Measurements from ENCODE around the gene RAD51D.
"Not testable (repeated sequence)": the region's sequence is repeated elsewhere in the genome, so short reads cannot be mapped to it uniquely, and the experiment has no call there.

Gene RAD51D

DNA sequence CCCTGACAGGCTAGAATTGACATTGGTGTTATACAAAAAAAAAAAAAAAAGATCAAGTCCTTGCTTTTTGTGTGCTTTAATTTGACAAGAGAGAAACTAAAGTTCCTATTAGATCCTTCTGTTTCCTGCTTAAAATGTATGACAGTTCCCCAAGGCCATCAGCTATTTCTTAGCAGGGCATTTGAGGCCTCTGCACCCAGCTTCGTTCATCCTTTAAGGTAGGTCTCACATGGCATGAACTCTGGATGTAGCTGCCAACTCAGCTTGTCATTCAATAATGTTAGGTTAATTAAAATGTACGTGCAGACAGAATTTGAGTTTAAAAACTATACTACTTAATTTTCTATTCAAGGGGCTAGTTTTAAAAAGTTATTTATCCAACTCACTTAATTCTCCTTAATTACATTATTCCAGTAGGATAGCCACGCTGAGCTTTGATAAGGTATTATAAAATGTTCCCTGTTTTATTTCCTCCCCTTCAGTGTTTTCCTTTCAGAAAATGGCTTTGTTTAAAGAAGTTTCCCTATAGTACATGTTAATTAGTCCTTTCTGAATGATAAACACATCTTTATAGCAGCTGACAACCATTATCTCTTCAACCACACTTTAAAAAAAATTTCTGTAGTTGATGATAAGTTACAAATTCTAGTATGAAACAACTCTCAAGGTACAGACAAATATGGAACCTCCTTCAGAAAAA lies 55.0 kb downstream of the RAD51D start:
- DNase-seq = no peak

DNA sequence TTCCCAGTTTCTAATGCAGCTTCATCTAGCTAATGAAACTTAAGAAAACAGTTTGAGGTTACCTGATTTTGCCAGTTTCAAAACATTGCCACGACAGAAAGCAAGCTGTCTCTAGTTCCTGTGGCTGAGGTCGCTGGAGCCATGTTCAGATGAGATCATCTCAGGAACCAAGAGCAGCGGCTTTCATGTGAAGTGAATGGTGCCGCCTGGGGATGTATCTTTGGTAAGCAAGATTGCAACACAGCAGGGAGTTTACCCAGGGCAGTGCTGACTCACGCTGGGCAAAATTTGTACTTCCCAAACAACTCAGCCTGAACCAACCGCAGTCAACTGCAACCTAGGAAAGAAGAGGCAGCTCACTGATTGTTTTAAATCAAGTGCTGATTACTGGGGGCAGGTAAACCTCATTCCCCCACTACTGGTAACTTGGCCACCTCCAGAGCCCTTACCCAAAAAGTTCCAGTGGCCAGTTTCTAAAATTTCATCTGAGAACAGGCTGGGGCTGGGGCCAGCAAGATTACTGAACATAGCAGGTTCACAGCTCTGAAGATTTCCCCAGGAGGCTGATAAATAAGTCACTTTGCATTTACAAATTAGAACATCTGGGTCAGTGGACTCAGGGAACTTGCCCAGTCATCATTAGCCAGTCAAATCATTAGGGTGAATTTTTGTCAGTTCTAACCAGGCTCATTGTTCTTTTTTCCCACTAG lies 56.0 kb downstream of the RAD51D start, which contains the start of gene RFFL:
Gene RFFL, minus strand, starts transcription at position 194 of the 710 bp plus-strand sequence. CDS start 37,154 bp downstream, outside the sequence.
- peak; percentile 62 to 98 (median 79) for DNase-seq

DNA sequence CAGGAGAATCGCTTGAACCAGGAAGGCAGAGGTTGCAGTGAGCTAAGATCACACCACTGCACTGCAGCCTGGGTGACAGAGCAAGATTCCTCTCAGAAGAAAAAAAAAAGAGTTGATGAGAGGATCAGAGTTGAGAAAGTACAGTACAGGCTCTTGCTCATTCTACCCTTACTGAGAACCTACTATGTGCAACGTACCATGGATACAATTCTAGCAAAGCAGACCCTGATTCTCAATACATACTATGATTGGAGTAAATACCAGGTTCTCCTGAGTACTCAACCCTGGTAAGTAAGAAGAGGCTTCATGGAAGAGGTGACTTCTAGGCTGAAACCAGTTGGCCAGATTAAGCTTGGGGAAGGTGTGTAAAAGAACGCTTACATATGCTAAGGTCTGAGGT lies 57.4 kb downstream of the RAD51D start:
- no peak for DNase-seq

DNA sequence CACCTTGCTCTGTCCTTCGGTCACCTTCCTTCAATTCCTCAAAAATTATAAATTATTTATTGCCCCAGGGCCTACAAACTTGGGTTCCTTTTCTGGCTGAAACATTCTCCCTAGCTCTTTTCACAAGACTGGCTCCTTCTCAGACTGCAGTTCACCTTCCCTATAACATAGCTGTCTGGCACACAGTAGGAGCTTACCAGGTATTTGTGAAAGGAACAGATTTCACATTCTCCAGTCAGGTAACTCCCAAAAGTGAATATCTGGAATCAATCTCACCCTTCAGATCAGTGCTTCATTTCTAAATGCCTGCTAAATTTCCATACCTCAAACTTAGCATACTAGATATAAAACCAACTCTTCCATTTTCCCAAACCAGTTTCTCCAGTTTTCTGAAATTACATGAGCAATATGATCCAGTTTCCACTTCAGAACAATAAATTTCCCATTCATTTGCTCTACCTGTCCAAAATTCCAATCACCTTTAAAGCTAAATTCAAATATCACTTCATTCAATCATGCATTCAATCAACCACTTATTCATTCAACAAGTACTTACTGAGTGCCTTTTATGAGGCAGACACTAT lies 62.2 kb downstream of the RAD51D start:
- DNase-seq = no peak

DNA sequence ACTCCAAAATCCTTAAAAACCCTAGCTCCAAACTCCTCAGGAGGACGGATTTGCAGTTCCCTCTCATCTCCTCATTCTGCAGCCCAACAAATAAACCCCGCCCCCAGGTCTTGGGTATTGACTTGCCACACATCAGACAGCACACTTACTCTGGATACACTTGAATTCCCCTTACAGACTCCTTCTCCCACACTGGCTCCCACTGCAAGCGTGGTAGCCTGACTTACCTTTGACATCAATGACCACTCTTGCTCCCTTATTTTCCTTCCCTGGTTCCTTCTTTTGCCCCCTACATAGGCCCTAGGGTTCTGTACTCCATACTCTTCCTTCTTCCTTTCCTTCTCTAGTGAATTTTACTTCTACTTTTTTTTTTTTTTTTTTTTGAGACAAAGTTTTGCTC lies 63.6 kb downstream of the RAD51D start:
- DNase-seq = no peak

DNA sequence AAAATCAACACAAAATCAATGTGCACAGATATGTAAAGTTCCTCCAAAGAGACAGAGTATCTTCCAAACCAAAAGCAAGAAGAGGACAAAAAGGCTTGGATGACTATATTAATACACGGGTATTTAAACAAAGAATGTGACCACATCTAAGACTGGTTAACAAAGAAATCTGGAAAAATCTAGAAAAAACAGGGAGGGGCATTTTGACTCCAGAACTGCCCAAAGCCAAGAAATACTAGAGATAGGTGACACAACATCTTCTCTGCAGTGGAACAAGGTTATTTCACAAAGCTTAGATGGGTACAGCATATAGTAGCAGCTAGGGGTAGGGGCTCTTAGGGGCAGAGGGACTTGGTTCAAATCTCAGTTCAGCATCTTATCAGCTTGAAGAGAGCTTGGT lies 66.5 kb downstream of the RAD51D start:
- DNase-seq = no peak

DNA sequence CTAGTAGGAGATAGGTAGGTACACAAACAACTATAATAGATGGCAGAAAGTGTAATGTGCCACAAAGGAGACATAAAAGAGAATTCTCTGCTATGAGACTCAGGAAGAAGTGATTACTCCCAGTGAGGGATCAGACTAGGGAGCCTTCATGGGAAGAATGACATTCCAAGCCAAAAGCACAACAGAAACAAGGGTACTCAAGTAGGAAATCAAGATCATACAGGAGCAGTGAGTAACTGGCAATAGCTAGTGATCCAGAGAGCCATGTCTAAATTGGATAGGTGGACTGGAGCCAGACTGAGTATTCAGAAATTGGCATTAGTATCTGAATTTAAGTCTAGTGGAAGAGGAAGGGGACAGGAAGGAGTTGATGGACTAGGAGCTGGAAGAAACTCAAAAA lies 66.9 kb downstream of the RAD51D start:
- DNase-seq = no peak

DNA sequence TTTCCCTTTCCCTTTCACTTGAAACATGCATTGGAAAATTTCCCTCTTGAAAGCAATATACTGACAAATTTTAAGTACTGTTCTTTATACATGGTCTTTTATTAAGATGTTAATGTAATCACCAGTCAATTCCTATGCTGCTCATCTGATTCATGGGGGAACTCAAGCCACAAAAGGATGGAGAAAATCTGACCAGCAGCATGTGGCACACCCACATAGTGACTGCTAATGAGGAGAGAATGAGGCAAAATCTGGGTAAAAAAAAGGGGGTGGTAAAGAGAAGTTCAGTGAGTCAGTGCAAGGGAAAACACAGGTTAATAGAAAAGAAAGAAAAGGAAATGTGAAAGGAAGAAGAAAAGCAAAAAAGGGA lies 67.4 kb downstream of the RAD51D start:
- DNase-seq = no peak

DNA sequence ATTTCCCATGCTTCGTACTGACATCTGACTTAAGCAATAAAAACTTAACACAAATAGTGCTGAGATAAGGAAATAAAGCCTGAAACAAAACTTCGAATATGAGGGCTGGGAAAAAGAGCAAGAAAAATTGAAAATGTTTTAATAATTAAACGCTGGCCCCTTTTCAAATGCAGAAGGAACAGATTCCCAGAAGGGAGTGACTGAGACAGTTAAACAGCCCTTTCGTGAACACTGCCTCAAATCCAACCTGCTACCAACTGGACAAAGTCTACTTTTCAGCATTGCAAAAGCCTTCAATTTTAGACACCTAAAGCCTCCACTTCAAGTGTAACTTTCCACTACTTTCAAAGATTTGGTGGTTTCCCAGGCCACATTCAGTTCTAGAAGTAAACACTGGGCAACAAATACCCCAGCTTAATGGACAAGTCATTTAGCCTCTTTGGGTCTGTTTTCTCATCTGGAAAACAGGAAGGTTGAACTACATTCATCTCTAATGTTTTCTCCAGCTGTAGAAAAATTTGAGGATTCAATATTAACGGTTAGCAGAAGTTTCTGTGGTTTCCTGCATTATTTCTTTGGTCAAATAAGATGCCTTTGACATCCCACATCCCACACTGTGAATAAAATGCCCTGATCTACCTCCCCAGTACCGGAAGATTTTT lies 68.0 kb downstream of the RAD51D start:
- peak in 1 of 5 donors; percentile 49 for DNase-seq

DNA sequence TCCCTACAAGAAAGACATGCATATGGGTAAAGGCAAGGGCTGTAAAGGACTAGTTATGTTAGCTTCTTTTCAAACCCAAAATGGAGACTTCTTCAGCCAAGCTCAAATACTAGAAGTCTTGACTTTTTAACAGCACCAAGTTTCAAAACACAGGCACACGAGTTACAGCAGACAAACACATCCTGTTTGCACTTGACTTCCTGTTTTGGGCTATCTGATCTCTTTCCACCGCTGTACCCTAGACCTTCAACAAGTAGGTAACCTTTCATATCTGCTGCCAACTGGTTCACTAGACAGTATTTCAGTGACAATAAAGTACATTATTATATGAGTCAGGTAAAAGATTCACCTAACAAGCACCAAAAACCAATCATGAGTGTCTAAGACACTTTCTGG lies 68.5 kb downstream of the RAD51D start:
- DNase-seq = peak; percentile 8 to 87 (median 37)

DNA sequence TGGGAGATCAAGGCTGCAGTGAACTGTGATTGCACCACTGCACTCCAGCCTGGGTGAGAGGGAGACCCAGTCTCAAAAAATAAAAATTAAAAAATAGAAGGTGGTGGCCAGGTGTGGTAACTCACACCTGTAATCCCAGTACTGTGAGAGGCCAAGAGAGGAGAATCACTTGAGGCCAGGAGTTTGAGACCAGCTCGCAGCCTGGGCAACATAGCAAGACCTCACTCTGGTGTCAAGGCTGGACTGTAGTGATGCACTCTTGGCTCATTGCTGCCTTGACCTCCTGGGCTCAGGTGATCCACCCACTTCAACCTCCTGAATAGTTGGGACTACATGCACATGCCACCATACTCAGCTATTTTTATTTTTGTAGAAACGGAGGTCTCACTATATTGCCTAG lies 69.5 kb downstream of the RAD51D start:
- no peak for DNase-seq

DNA sequence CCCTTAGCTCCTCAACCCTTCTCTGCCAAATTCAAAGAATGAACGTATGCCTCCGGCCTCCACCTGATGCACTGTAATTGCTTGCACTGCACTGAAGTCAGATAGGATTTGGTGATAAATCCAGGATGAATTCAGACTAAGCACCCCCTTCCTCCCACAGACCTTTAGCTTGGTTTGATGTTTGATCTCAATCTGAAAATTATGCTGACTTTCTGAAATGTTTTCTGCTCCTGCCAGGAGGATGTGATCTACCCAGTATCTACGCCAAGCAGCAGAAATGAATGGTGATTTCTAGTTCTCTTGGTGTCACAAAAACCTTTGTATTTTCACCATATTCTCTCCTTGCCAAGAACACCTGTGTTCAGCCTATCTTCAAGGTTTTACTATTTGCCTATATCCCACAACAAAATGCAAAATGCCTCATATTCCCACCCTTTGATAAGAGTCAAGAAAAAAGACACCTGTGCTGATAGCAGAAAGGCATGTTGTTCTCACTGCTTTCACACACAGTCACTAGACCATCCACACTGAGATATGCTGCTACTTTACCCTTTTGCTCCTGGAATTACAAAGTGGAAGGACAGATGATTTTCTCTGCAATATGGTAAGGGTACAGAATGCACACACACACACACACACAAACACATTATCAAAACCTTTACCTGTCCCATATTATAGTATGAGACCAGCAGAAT lies 70.8 kb downstream of the RAD51D start:
- no peak for DNase-seq

DNA sequence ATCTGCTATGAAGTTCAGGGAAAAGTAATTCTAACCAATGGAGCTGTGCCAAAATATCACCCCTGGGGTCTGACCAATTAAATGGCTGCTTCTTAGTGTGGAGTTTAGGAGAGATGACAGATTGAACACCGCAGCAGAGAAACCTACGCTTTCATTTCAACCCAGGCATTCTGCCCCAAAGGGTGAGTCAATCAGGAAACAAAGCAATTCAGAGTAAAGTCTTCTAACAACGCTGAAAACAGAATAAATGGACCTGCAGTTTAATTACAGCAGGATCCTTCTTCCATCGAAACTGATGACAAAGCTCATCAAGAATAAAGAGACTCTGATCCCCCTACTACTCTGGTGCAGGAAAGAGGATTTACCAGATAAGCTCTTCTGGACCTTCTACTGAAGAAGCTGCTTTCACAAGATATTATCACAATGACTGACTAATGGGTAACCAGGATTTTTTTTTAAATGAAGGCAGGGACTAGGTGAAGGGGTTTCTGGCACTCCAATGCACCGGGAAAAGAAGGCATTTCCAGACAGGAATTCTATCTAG lies 72.8 kb downstream of the RAD51D start:
- DNase-seq = peak; percentile 13 to 86 (median 40)

DNA sequence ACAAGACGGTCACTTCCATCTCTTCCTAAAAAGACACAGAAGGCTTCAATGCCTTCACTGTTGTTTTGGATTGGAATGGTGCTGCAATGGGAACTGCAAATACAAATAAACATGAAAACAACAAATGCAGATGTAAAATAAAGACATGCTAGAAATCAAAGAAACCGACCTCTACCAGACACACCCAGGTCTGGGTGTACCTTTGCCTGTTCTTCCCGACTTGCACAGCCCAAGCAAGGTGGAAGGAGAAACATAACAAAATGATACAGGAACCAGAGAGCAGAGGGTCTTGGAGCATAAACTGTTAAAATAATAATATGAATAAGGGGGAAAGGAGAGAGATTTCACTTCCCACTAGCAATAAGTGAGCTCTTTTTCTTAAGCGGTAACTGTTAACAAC lies 73.4 kb downstream of the RAD51D start:
- DNase-seq = no peak

DNA sequence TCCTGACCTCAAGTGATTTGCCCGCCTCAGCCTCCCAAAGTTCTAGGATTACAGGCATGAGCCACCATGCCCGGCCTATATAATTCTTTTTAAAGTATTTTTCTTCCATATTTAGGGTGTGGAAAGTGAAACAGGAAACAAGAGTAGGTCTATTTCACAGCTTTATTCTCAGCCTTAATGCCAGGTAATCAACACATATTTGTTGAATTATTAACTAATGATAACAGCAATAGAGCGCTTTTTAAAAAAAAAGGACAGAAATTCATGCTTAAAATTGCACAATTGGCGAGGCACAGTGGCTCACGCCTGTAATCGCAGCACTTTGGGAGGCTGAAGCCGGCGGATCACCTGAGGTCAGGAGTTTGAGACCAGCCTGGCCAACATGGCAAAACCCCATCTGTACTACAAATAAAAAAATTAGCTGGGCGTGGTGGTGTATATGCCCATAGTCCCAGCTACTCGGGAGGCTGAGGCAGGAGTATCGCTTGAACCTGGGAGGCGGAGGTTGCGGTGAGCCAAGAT lies 74.1 kb downstream of the RAD51D start:
- not testable (repeated sequence) for DNase-seq

DNA sequence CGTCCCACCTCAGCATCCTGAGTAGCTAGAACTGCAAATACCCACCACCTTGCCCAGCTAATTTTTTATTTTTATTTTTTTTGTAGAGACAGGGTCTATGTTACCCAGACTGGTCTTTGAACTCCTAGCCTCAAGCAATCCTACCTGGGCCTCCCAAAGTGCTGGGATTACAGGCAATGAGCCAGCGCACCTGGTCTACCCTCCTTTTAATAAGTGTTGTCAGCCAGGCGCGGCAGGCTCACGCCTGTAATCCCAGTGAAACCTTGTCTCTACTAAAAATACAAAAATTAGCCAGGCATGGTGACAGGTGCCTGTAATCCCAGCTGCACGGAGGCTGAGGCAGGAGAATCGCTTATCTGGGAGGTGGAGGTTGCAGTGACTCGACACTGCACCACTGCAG lies 75.5 kb downstream of the RAD51D start:
- no peak for DNase-seq
